ENCODE results near the gene PALD1.
"Not testable (repeated sequence)": the region's sequence is repeated elsewhere in the genome, so short reads cannot be mapped to it uniquely, and the experiment has no call there.

PALD1 gene

DNA sequence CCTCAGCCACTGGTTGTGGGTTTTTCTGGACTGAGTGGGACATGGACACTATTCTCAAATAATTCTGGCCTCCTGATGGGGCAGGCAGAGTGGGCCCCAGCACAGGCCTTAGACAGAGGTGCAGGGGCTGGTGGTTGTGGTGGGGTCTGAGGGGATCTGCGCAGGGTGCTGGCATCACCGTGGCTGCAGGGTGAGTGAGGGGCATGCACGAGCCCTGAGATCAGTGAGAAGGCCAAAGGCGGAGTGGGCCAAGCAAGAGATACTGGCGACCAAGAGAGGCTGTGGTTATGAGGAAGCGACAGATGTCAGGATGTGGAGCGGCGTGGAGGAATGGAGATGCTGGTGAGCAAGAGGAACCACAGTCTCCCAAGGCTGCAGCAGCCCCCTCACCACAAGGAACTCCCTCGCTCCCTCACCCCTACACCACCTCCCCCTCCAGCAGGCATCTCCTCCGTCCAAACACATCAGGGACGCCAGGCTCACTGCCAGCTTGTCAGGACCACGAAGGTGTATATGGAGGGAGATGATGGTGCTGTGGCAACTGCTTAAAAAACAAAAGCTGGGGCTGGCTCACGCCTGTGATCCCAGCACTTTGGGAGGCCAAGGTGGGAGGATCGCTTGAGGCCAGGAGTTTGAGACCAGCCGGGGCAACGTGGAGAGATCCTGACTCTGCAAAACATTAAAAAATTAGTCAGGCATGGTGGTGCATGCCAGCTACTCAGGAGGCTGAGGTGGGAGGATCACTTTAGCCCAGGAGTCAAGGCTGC lies 114.4 kb downstream of the PALD1 start:
- DNase-seq: no peak

DNA sequence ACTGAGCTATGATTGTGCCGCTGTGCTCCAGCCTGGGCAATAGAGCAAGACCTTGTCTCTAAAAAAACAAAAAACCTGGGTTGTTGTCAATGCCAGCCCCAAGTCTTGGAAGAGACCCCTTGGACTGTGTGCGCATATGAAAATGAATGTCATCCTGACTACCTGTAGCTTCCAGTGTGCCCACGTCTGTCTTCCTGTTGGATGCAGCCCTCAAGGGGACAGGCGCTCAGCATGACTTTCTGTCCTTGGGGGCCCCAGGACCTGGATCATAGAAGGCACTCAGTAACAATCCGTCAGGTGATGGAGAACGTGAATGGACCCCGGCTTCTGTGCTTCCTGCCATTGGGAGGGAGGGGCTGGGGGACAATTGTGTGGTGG lies 114.9 kb downstream of the PALD1 start:
- no peak for DNase-seq

DNA sequence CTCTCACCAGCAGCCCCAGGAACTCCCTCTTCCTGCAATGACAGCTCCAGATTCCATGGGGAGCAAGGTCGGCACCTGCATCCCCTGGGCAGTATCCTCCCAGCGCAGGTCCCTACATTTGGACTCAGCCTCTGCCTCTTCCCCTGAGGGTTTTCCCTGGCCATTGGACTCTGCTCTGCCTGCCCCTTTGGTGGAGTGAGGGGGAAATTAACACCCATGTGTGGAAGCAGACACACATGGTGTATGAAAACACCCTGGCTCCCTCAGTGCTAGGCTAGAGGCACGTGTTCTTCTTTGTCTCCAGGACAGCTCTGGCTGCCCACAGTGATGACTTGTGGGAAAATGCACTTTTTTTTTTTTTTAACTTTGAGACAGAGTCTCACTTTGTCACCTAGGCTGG lies 115.6 kb downstream of the PALD1 start:
- no peak for DNase-seq

DNA sequence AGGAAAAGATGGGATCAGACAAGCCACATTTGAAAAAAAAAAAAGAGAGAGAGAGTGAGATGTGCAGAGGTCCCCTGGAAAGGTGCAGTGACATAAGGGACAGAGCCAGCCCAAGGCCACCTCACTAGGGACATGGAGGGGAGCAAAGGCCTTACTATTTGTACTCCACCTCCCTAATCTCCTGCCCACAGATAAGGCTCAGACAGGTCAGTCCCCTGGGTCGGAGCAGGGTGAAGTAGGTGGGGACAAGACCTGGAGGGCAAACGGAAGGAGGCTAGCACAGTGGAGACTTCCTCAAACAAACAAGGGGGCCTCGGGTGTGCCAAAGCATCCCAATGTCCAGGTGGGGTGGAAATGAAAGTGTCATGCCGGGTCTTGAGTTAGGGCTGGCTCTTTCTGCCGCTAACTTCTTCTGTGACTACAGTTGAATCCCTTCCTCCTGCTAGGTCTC lies 117.0 kb downstream of the PALD1 start:
- DNase-seq: no peak

DNA sequence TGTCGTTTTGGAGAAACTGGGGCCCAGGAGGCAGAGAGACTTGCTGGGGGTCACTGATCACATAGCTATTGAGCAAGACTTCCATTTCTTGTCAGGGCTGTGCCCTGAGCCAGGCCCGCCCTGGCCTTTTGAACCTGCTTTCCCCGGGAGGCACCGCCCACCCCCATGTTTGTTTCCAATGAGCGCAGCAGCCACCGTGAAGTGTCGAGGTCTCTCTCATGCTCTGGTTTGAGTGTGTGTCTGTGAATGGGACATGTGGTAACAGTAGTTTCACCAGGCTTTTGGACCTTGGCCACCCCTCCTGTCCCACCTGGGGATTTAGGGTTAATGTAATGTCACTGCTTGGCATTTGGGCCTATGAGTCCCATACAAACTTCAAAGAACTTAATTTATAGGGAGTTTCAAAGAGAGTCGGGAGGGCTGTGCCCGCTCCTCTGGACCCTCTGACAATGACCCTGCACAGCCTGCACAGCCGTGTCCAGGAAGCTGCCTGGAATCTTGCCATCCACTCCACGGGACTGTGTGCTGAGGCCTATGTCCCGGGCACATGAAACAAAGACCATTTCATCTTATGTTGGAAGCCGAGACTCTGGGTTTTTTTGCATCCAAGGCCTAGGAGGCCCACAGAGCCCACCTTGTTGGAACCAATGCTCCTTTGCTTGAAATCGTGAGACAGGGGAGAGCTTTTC lies 117.7 kb downstream of the PALD1 start:
- no peak for DNase-seq

DNA sequence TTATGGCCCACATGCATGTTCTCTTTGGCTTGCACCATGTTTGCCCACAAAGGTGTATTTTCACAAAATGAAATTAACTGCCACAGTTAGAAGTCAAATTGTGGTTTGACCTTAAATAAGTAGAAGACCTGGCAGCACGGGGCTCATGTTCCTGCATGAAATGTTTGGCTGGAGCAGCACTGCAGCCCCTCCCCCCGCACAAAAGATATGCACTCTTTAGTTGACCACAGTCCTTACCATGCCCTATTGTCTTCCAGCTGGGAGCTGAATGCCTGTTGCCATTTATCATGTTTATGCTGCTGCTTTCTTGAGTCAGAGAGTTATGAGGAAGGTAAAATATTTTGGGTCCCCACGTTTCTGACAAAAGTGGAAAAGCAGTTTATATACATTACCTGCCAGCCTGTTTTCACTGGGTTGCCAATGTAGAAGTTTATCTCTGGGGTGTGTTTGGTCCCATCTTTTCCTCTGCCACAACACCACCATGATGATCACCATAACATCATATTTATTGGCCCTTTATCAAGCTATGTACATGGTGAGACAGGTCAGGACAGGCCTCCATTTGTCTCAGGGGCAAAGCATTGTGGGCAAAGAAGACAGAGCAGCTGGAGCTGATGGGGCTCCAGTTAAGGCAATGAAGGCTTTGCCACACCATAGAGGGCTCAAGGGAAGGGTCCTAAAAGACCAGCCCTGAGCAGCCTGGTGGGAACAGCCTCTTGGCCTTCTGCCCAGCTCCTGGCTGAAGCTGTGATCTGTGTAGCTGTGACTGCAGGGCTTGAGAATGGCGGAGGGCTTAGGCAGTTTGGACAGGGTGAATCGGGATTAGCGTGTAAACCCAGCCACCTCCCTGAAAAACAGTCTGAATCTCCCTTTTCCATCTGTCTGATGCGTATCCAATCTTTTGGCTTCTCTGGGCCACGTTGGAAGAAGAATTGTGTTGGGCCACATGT lies 118.6 kb downstream of the PALD1 start:
- no peak for DNase-seq

DNA sequence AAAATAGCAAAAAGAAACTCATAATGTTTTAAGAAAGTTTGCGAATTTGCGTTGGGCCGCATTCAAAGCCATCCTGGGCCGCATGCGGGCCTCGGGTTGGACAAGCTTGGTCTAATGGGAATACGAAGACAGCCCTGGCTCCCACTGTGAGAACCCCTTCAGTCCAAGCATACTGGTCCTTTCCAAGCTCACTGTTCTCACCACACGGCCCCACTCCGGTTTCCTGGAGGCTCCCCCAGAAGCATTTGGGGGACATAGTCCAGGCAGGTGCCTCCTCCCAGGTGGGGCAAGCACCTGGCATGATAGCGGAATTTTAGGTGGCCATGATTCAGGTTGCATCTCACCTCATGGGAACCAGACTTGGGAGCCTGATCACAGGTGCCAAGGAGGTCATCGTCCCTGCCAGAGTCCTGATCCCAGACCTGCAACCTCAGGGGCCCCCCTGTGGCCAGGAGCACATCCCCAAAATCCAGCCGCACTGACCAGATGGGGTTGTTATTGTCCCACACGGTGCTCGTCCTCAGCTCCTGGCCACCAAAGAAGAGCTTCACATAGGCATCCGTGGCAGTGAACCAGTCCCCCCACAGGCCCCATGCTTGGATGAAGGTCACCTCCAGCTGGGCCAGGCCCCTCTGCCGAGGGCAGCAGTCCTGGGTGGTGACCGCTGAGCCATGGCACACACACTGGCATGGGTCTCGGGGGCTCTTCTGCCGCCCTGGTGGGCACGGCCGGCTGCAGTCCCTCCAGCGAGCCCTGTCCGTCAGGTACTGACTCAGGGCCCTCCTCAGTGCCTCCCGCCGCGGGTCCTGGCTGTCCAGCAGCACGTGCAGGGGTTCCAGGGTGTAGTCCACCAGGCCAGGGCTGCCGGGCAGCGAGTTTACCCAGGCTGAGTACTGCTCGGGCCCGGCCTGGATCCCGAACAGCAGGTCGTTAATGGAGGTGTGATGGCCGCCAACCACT lies 119.6 kb downstream of the PALD1 start:
- no peak for DNase-seq

DNA sequence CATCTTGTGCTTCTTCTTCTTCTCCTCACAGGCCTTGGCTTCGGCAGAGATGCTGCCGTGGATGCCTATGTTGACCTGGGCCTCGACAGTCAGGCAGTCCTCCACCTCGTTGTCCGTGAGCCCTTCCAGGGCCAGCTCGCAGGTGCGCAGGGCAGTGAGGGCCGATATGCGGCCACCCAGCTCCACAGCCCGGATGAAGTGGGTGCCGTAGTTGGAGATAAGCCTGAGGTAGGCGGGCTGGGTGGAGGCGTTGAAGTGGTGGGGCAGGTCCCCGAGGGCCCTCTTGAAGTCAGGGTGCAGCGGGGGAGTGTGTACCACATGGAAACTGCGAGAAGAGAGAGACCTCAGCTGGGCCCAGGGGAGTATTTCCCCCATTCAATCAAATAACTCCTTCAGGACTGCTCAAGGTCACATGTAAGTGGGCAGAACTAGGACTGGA lies 120.3 kb downstream of the PALD1 start:
- no peak for DNase-seq

DNA sequence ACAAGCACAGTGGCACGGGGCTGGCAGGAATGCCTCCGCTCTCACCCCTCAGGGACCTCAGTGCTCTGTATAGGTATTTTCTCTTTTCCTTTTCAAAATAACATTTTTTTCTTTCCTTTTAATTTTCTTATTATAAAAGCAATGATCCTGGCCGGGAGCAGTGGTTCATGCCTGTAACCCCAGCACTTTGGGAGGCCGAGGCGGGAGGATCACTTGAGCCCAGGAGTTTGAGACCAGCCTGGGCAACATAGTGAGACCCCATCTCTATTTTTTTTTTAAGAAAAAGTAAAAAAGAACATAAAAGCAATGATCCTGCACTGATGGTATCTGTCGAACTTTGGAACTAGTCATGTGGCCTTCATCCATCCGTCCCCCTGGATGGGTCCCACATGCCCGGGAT lies 120.8 kb downstream of the PALD1 start:
- DNase-seq: no peak

DNA sequence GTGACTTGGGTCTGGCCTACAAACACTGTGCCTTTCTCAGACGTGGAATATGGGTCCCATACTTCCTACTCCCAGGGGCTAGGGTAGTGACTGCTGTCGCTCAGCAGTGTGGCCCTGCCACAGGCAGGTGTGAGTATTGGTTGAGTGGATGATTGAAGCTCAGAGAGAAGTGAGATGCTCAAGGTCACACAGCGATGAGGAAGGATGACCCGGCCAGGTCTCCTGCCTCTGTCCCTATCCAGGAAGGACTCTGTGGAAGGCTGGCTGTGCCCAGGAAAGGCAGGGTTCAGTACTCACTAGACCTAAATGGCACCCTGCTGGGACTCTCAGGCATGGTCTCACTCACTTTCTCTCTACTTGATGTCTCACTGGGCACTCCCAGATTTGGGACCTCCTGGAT lies 121.2 kb downstream of the PALD1 start:
- DNase-seq: no peak

DNA sequence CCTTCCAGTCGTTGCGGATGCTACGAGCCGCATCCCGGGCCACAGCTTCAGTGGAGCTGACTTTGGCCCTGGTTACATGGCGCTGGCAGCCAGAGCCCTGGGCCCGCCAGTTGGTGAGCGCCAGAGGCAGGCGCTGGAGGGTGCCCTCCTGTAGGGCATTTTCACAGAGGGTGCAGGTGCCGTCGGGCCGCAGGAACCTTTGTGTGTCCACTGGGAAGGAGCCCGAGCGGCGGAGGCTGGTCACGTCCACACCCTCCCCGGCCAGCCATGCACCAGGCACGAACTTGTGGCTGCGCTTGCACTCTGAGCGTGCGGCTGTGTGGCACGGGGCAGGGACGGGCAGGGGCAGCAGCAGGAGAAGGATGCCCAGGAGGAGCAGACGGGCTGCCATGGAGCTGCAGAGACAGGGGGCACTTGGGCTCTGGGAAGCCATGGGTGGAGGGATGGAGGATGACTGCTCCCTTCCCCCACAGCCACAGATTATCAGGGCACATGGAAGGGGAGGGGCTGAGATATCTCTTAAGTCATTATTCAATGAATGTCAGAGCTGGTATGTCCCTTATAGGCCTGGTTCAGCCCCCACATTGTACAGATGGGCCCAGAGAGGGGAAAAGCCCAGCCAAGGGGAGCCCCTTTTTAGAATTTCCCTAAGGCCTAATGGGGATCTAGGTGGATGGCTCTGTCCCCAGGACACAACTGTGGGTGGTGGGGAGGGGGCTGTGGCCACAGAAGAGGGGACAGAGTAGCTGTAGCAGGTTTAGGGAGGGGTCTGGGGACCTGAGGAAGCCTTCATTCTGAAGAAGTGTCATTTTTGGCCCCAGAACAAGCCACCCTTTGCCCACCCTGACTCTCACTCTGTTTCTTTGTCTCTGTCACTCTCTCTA lies 122.2 kb downstream of the PALD1 start:
- DNase-seq: no peak

DNA sequence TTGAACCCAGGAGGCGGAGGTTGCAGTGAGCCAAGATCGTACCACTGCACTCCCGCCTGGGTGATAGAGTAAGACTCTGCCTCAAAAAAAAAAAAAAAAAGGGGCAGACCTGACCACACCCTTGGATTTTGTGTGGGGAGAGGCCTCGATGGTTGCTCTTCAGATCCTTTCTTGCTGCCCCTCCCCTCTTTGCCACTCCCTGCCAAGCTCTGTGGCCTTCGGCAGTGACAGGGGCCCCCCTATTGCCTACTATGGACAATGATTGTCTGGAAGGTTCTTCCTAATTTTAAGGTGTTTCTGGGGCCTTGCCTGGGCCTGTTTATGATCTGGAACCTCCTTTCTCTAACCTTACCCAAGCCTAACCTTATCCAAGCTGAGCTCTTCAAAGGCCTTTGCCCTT lies 123.2 kb downstream of the PALD1 start:
- DNase-seq: no peak

DNA sequence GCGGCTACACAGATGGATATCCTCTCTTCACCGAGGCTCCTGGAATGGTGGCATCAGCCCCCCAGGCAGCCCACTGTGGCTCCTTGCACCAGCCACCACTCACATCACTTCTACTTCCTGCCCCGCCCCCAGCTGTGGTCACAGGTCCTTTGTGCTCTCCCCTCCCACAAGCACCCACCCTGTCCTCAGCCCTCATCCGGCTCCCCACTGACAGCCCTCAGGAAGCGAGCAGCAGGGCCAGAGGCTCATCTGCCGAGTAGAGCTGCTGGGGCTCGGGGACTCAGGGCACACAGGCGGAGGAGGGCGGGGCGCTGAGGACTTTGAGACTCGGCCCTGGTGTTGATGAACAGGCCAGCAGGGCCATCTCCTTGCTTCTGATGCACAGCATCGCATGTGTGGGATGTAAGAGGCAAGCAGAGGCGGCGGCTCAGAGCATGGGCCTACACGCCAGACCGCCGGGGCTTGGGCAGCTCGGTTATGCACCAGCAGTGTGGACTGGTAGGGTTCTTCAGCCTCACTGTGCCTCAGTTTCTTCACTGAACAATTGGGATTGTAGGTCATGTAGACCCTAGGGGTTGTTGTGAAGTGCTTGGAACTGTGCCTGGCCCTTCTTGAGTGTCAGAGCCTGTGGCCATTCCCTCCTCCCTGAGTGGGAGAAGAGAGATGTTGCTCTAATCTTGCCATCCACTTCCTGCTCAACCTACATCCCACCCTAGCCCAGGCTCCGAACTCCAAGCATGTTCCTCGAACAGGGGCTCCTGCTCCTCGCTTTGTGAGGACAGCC lies 124.3 kb downstream of the PALD1 start, which contains the start of gene PRF1:
Gene PRF1, minus strand, starts transcription at position 77 of the 784 bp plus-strand sequence. CDS start 1,839 bp downstream, outside the sequence.
- DNase-seq: no peak

DNA sequence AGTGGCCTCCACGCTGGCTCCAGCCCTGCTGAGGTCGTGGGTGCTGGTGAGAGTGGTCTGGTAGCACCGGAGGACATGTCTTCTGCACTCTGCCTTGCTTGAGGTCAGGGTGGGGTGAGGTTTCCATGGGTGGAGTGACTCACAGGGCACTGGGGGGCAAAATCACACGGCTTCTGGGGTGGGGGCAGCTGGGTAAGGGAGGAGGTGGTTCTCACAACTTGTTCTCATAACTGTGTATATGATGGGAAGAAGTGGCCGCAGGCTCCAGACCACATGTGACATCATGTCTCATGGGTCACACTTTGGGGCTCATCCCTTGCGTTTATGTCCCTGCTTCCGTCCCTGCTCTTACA lies 124.9 kb downstream of the PALD1 start:
- DNase-seq: no peak

DNA sequence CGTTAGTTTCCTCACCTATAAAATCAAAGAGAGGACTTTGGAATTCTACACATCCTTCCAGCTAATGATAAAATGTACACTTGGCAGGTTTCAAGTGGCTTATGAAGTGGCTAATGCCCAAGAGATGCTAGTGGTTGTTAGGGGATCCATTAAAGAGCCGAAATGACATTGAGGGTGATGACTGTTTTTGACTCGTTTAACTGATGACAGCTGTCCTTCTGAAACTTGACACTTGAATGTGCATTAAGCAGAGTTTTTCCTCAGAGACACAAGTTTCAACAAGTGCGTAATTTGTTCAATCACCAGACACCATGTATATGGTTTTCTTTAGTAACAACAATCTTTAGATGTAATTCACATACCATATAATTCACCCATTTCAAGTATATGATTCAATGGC lies 125.5 kb downstream of the PALD1 start:
- no peak for DNase-seq

DNA sequence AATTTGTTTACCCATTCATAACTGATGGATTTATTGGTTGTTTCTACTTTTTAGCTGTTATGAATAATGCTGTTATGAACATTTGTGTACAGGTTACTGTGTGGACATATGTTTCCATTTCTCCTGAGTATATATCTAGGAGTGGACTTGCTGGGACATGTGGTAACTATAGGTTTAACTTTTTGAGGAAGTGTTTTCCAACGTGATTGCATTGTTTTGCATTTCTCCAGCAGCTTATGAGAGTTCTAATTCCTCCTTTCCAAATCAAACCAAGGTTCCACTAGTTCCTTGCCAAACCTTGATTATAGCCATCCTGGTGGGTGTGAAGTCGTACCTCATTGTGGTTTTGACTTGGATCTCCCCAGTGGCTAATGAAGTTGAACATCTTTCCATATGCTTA lies 126.6 kb downstream of the PALD1 start:
- no peak for DNase-seq

DNA sequence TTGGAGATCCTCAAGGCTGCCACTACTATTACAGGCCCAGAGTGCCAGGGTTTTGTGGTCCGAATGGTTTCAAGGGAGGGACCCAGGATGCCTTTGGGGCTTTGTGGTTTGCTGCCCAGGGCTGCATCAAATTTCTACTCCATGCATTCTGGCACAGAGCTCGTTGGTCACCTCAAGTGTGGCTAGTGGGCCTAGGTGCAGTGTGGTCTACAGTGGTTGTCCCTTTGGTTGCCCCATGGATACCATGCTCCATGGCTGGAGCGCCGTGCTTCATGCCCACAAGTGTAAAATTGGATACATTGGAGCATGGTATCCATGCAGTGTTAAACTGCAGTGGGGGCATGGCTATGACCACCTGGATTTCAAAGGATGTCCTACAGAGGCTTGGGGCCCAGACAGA lies 129.4 kb downstream of the PALD1 start:
- no peak for DNase-seq

DNA sequence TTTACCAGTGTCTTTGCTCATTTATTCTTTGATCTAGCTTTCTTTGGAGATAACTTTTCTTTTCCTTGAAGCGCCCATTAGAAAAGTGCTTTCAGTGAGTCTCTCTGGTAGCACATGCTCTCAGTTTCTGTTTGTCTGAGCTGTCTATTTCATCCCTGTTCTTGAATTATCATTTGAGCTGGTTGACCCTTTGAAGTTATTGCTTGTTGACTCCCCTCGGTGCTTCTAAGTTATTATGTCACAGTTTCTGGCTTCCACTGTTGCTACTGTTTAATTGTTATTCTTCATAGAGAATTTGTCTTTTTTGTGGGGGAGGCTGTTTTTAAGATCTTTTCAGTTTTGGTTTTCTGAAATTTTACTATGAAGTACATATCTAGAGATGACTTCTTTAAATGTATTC lies 135.4 kb downstream of the PALD1 start:
- DNase-seq: no peak

DNA sequence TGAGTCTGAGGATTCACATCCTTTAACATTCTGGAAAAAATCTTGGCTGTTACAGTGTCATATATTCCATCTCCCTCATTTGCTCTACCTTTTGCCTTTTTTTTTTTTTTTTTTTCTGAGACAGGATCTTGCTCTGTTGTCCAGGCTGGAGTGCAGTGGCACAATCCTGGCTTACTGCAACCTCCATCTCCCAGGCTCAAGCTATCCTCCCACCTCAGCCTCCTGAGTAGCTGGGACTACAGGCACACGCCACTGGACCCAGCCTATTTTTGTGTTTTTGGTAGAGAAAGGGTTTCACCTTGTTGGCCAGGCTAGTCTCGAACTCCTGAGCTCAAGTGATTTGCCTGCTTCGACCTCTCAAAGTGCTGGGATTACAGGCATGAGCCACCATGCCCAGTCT lies 135.8 kb downstream of the PALD1 start:
- not testable (repeated sequence) for DNase-seq

DNA sequence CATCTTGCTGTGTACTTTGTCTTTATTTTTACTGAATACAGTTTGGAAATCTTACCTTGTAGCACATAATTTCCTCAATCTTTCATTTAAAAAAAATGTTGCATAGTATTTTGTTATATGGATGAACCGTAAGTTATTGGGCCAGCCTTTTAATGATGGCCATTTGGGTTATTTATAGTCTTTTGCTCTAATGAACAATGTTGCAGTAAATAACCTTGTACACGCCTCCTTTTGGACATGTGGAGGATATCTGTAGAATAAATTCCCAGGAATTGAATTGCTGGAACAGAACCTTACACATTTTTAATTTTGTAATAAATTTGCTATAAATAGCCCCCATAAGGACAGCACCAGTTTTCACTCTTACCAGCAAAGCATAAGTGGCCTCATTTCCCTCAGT lies 136.6 kb downstream of the PALD1 start:
- no peak for DNase-seq

Data from NCI-H1092 (cell line).